Activated CD8-positive, alpha-beta memory T cell treated with anti-CD3 and anti-CD28 coated beads, Interleukin-2, amount 10 ng/mL, durations not matched to agents 7 days and 5 days (primary cell): ENCODE data around the gene SPRED2. TPM values are rescaled to one million over a fixed set of nuclear protein-coding genes. Genes with fewer than 3 reads are reported as not detected.

ENCODE experiments used
- ATAC-seq: fragments of 150-1000 bp; cut with Tn5 transposase; one replicate; pipeline ENCODE4 v1.10.0; 2021; ENCODE audit warnings: moderate library complexity
- CTCF ChIA-PET: fragments of 350-600 bp; sonication (Branson Sonifier 250); formaldehyde crosslinking; loops from one replicate; lab custom pipeline; 2021; ENCODE audit warnings: antibody characterized with exemption; lab: Charles Lee
- DNase-seq: peaks from one replicate; pipeline ENCODE4 v3.0.0-alpha.2; 2020
- H3K27ac Mint-ChIP-seq: one replicate; pipeline ENCODE4 v1.8.0; 2021; ENCODE audit warnings: mild to moderate bottlenecking, mixed read lengths
- H3K27me3 Mint-ChIP-seq: one replicate; pipeline ENCODE4 v1.8.0; 2021; ENCODE audit warnings: mixed read lengths
- H3K36me3 Mint-ChIP-seq: one replicate; pipeline ENCODE4 v1.8.0; 2021; ENCODE audit warnings: mild to moderate bottlenecking, mixed read lengths
- H3K4me1 Mint-ChIP-seq: one replicate; pipeline ENCODE4 v1.8.0; 2021; ENCODE audit warnings: mixed read lengths
- H3K4me3 Mint-ChIP-seq: one replicate; pipeline ENCODE4 v1.8.0; 2021; ENCODE audit warnings: mild to moderate bottlenecking, moderate library complexity, mixed read lengths
- H3K9me3 Mint-ChIP-seq: one replicate; pipeline ENCODE4 v1.8.0; 2022; ENCODE audit warnings: low read depth, mixed read lengths
- total RNA-seq, 2 experiments: library from RNA; stranded (reverse); gene quantifications; one replicate each; pipeline ENCODE4 v1.2.3, GENCODE V29; 2021

The SPRED2 gene
- total RNA-seq, 2 experiments from 2014 or later = 3.2 to 3.5 TPM

DNA sequence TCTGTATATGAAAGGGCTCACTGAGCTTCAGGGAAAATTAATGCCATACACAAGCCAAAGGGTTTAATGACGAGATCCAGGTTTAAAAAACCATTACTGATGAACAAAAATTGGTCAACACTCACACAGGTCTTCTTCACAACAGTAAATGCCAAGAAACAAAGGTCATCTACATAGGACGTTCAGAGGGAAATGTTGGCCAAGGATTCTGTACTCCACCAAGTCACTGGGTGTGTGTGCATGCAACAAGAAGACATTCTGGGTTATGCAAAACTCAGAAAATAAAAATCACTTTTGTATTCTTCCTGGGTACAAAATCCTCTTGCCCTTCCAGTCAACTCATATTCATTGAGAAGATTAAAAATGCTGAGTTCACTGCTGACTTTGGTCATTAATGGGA is 126.5 kb downstream of the SPRED2 start:
- peaks cover 3% of the 10 kb centered on the region for H3K36me3 Mint-ChIP-seq
- H3K27ac Mint-ChIP-seq = no peak overlapping the region
- no peak overlapping the region for H3K4me3 Mint-ChIP-seq
- peaks cover 22% of the 10 kb centered on the region for H3K4me1 Mint-ChIP-seq
- DNase-seq = no peak
- ATAC-seq = no peak
- no peaks in the 10 kb centered on the region for H3K9me3 Mint-ChIP-seq
- CTCF ChIA-PET = no interaction called here
- H3K27me3 Mint-ChIP-seq = peaks cover 53% of the 10 kb centered on the region

DNA sequence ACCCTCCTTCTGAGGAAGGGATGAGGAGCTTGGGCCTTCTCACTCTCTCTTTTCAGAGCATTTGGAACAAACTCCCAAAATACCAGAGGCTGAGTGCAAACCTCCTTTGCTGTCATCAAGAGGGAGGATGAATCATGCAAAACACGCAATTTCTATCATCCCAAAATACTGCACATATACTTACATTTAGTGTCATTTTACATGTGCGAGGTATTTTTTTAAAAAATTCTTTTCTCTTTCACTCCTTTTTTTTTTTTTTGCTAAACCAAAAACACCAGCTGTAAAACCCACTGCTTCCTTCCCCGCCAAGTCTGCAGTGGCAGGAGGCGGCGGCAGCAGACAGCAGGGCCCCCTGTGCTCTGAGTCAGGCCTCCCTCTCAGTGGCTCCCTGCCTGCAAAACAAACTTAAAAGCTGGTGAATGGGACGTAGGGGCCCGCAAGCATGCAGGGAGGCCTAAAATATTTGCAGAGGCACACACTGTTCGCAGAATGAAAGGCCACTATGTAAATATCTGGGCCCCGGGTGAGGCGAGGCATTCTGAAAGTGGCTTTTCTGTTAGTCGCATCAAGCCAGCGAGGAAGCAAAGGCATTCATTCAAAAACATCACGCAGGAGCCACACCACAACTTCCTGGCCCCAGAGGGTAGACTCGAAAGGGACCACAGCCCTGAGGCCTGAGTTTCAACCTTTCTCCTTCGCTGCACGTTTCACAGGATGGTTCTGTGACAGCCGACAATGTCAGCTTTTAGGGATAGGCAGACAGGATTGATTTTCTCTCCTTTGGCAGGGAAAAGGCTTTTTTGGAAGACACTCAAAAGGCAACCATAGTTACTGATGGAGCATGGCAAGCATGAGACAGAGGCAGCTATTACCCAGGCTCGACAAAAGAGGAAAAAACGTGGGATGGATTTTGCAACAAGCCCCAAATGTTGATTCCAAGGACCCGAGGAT is 131.4 kb downstream of the SPRED2 start:
- Mint-ChIP-seq H3K4me1 (peaks cover 43% of the 10 kb centered on the region), H3K27me3 (peaks cover 66% of the 10 kb centered on the region), H3K27ac (peak overlapping the region; percentile 86), H3K36me3 (peaks cover 3% of the 10 kb centered on the region), H3K9me3 (no peaks in the 10 kb centered on the region), H3K4me3 (peak overlapping the region; percentile 63)
- CTCF ChIA-PET = interaction anchor here (1.1 to 5.1 kb wide), 9 partner anchors 10 to 236 kb away, joined by 3 to 23 read pairs (median 4); no protein-coding TSS in a partner anchor
- ATAC-seq (peak; percentile 94), DNase-seq (peak; percentile 91)

DNA sequence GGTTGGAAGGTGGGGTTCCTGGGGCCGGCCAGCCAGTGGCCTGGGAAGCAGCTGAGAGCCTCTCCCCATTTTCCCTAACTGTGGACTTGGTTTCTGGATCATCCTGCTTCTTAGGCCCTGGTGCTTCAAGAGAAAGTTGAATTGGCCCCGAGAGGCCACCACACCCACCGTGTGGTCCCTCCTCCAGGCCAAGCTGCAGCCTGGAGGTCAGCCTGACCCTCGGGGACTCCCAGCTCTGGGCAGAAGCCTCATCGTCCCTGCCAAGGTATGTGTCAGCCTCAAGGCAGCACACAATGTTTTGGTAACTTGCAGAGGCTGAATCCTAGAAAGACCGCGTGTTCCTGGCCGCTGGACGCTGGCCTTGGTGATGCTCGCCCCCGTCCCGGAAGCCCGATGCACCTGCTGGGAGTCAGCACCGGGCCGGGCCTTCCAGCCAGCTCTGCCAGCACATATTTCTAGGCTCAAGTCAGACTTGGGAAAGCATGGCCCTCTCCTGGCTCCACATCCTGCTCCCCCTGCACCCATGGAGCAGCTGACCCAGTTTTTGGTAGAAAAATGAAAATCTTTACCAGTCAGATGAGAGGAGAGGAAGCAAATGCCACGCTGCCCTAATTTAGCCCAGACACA is 132.2 kb downstream of the SPRED2 start:
- DNase-seq (peak; percentile 40), ATAC-seq (no peak)
- H3K27me3 Mint-ChIP-seq = peaks cover 66% of the 10 kb centered on the region
- no peaks in the 10 kb centered on the region for H3K9me3 Mint-ChIP-seq
- H3K27ac Mint-ChIP-seq = peak overlapping the region; percentile 86
- H3K4me3 Mint-ChIP-seq = peak overlapping the region; percentile 63
- H3K4me1 Mint-ChIP-seq = peaks cover 43% of the 10 kb centered on the region
- CTCF ChIA-PET = interaction anchor here (1.2 to 5.1 kb wide), 6 partner anchors 15 to 236 kb away, joined by 3 to 23 read pairs (median 4); no protein-coding TSS in a partner anchor
- peaks cover 3% of the 10 kb centered on the region for H3K36me3 Mint-ChIP-seq

DNA sequence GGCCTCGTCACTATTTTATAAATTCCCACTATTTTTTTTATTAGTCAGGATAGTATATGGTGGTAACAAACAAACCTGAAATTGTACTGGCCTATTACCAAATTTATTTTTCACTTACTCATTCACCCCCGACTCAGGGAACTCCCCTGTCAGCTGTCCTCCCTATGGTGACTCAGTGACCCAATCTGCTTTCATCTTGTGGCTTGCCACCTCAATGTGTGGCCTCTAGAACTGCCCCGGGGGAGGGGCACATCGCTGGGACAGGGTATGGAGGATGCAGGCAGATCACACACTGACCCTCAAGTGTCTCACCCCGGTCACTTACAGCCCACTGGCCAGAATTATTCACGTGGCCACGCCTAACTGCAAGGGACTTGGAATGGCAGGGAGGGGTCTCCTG is 133.2 kb downstream of the SPRED2 start:
- H3K4me1 Mint-ChIP-seq = peaks cover 43% of the 10 kb centered on the region
- H3K36me3 Mint-ChIP-seq = peaks cover 3% of the 10 kb centered on the region
- DNase-seq = peak; percentile 68
- H3K4me3 Mint-ChIP-seq = no peak overlapping the region
- H3K27ac Mint-ChIP-seq = peak overlapping the region; percentile 55
- no peaks in the 10 kb centered on the region for H3K9me3 Mint-ChIP-seq
- no peak for ATAC-seq
- CTCF ChIA-PET = interaction anchor here (1.2 to 5.1 kb wide), 3 partner anchors 14 to 59 kb away, joined by 3 to 23 read pairs (median 7); no protein-coding TSS in a partner anchor
- H3K27me3 Mint-ChIP-seq = peaks cover 69% of the 10 kb centered on the region

DNA sequence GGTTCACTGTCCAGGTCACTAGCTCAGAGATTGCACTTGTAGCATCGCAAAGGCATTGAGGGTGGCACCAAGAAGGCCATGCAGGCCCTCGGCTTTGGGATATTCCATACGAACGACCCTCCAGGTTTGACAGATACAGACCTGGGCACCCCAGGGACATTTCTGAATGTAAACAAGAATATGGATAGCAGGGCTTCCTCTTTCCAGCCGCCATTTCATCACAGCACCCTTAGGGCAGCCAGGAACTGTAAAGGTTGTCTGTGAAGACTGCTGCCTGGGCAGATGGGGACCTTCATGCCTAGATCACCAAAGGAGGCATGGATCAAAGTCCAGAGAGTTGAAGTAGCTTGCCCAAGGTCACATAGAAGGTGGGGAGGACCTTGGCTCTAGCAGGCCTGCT is 134.3 kb downstream of the SPRED2 start:
- Mint-ChIP-seq H3K27ac (no peak overlapping the region), H3K27me3 (peaks cover 71% of the 10 kb centered on the region), H3K4me3 (no peak overlapping the region), H3K36me3 (peaks cover 1% of the 10 kb centered on the region), H3K9me3 (no peaks in the 10 kb centered on the region), H3K4me1 (peaks cover 41% of the 10 kb centered on the region)
- DNase-seq (no peak), ATAC-seq (no peak)
- CTCF ChIA-PET = no interaction called here

DNA sequence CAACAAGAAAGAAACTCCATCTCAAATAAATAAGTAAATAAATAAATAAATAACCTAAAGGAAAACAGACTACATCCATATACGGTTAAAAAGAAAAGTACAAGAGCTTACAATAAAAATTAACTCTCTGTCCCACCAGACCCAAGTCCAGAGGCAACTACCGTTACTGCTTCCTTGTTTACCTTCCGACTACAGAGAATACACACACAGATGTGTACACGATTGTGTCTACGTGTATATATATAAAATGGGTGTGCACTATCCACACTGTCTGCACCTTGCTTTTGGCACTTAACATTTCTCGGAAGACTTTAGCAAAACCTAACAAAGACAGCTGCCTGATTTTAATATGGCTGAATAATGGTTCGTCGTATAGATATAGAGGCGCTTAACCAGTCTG is 134.9 kb downstream of the SPRED2 start:
- CTCF ChIA-PET = no interaction called here
- Mint-ChIP-seq H3K36me3 (no peaks in the 10 kb centered on the region), H3K27me3 (peaks cover 70% of the 10 kb centered on the region), H3K4me1 (peaks cover 37% of the 10 kb centered on the region), H3K27ac (no peak overlapping the region), H3K4me3 (no peak overlapping the region), H3K9me3 (no peaks in the 10 kb centered on the region)
- DNase-seq (no peak), ATAC-seq (no peak)

DNA sequence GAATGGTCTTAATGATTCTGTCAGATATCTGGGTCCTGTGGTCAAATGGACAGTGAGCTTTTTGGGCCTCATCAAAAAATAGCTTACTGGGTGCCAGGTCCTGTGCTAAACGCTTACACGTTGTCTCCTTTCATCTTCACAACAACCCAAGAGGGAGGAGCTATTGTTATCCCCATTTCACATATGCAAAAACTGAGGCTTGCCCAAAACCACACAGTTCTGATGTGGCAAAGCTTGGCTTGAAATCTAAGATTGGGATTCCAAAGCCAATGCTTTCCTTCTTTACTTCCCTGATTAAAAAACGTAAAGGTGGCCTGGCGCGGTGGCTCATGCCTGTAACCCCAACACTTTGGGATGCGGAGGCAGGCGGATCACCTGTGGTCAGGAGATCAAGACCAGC is 135.4 kb downstream of the SPRED2 start:
- Mint-ChIP-seq H3K36me3 (no peaks in the 10 kb centered on the region), H3K4me1 (peaks cover 31% of the 10 kb centered on the region), H3K27me3 (peaks cover 67% of the 10 kb centered on the region), H3K27ac (no peak overlapping the region), H3K4me3 (no peak overlapping the region), H3K9me3 (no peaks in the 10 kb centered on the region)
- ATAC-seq (no peak), DNase-seq (no peak)
- CTCF ChIA-PET = interaction anchor here (0.6 kb wide), 1 partner anchor 239 kb away, joined by 3 read pairs; no protein-coding TSS in a partner anchor

DNA sequence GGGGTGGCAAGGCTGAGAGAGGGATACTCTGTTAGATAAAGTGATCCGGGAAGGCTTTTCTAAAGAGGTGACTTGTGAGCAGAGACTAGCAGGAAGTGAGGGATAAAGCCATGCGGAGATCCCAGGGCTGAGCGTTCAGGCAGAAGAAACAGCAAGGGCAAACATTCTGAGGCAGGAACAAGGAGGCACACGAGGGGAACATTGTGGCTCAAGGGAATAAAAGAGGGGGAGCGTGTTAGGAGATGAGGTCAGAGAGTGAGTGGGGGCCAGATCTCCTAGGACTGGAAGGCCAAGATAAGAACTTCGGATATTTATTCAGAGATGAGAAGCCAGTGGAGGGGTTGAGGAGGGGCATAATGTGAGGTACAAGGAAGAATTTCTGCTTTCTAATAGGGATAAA is 137.7 kb downstream of the SPRED2 start:
- no peaks in the 10 kb centered on the region for H3K36me3 Mint-ChIP-seq
- no peak for DNase-seq
- peaks cover 65% of the 10 kb centered on the region for H3K27me3 Mint-ChIP-seq
- no peak overlapping the region for H3K27ac Mint-ChIP-seq
- CTCF ChIA-PET = no interaction called here
- H3K9me3 Mint-ChIP-seq = no peaks in the 10 kb centered on the region
- ATAC-seq = no peak
- no peak overlapping the region for H3K4me3 Mint-ChIP-seq
- H3K4me1 Mint-ChIP-seq = peaks cover 9% of the 10 kb centered on the region

DNA sequence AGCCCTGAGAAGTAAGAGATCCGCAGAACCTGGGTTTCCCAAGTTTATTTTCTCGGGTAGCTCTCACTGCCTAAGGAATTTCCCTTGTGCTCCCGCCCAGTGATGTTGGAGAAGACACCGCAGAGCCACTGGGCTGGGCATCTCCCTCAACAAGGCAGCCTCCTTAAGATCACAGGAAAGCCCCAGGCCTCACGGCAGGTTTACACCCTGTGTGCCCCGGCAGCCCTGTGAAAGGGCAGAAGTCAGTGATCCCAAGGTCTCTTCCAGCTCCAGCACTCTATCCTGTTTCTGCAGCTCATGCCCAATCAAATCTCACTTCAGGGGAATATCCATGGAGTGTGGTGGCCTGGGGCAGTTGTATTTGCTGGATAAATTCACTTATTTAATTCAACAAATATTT is 138.3 kb downstream of the SPRED2 start:
- CTCF ChIA-PET = interaction anchor here (1.0 kb wide), 1 partner anchor 11 kb away, joined by 4 read pairs; no protein-coding TSS in a partner anchor
- H3K27ac Mint-ChIP-seq = no peak overlapping the region
- H3K27me3 Mint-ChIP-seq = peaks cover 59% of the 10 kb centered on the region
- ATAC-seq = no peak
- H3K4me3 Mint-ChIP-seq = no peak overlapping the region
- no peak for DNase-seq
- no peaks in the 10 kb centered on the region for H3K36me3 Mint-ChIP-seq
- peaks cover 3% of the 10 kb centered on the region for H3K4me1 Mint-ChIP-seq
- H3K9me3 Mint-ChIP-seq = no peaks in the 10 kb centered on the region

DNA sequence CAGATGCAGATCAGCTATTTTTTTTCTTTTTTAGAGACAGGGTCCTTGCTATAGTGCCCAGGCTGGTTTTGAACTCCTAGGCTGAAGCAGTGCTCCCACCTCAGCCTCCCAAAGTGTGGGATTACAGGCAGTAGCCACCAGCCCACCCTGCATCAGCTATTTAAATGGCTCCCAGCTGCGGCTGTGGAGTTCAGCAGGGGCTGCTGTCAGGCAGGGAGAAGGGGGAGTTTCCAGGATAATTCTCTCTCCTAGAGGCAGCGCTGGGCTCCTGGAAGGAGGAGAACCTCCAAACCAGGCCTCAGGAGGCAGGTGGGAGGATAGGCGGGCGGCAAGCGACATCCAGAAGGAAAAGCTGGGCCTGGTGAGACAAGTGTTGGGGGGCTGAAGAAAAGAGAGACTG is 139.0 kb downstream of the SPRED2 start:
- no peak for ATAC-seq
- H3K27me3 Mint-ChIP-seq = peaks cover 59% of the 10 kb centered on the region
- no peaks in the 10 kb centered on the region for H3K36me3 Mint-ChIP-seq
- H3K4me3 Mint-ChIP-seq = no peak overlapping the region
- no peak overlapping the region for H3K27ac Mint-ChIP-seq
- H3K4me1 Mint-ChIP-seq = peaks cover 2% of the 10 kb centered on the region
- no peak for DNase-seq
- H3K9me3 Mint-ChIP-seq = no peaks in the 10 kb centered on the region
- CTCF ChIA-PET = interaction anchor here (1.0 kb wide), 1 partner anchor 10 kb away, joined by 4 read pairs; no protein-coding TSS in a partner anchor

DNA sequence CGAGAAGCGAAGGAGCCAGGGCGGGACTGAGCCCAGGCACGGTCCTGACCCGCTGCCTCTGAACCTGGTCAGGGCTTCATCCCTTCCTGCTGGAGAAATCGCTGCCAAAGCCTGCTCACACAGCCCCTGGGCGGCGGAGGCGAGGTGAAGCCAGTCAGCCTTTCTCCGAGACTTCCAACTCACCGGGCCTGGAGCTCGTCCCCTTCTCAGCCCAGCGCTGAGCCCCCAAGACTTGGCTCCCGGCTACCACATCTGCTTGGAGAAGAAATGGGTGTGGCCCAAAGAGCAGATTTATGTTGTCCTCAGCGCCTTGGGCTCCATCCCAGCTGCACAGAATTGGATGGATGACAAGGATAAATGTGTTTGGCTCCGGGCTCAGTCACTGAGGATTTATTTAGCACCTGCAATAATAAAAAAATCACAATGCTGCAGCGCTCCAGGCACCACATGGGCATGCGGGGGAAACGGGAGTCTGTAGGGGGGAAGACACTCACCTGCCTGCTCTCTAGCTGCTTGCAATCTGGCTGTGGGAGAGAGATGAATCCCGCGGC is 139.9 kb downstream of the SPRED2 start:
- no peak overlapping the region for H3K4me3 Mint-ChIP-seq
- H3K27ac Mint-ChIP-seq = no peak overlapping the region
- DNase-seq (no peak), ATAC-seq (no peak)
- CTCF ChIA-PET = no interaction called here
- H3K36me3 Mint-ChIP-seq = no peaks in the 10 kb centered on the region
- H3K9me3 Mint-ChIP-seq = no peaks in the 10 kb centered on the region
- peaks cover 2% of the 10 kb centered on the region for H3K4me1 Mint-ChIP-seq
- H3K27me3 Mint-ChIP-seq = peaks cover 57% of the 10 kb centered on the region

DNA sequence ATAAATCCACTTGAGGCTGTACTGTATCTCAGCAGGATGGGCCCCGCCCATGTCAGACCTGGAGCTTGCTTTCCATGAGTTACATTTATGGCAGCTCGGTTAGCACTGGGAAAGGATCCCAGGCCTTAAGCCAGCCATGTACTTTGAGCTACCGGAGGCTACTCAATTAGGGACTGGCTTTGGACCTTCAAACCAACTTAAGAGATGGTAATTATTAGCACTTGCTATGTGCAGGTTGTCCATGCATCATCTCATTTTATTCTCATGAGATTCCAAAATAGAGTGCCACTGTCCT is 140.3 kb downstream of the SPRED2 start:
- Mint-ChIP-seq H3K4me3 (no peak overlapping the region), H3K27ac (no peak overlapping the region), H3K36me3 (no peaks in the 10 kb centered on the region), H3K27me3 (peaks cover 58% of the 10 kb centered on the region), H3K9me3 (no peaks in the 10 kb centered on the region), H3K4me1 (peaks cover 2% of the 10 kb centered on the region)
- no peak for DNase-seq
- ATAC-seq = no peak
- CTCF ChIA-PET = no interaction called here

DNA sequence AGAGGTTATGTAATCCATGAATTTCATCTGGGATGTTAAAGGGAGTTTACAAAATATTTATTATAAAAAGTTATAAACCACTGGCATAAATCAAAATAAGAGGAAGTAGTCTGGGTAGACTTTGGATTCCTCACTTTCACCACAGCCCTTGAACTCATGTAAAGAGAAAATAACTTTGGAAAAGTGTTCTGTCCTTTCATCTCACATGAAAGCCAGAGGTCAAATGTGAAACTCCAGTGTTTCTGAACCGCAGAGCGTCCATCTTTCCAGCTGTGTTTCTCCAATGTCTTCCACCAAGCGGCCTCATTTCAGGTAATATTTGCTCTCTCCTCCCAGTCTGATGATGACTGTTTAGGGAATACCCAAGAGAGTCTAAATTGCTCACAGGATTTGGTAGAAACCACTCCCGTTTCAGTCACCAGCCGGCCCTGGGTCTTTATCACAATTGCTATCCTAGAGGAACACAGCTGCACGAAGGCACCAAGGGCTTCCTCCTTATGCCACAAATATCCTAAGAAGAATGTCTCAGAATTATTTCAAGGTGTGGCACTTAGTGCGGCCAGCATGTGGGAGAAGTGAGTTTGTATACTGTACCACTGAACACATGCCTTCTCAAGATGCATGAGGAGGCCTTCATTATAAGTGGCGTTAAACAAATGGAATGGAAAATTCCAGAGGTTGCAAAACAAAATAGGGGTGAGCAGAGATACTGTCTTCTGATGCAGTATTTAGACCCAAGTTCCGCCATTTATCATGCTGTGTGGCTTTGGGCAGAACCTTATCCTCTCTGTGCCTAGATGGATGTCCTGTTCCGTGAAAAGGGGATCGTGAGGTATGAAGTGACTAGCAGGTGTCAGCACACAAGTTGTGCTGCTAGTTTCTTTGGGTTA is 140.9 kb downstream of the SPRED2 start:
- Mint-ChIP-seq H3K27ac (no peak overlapping the region), H3K4me3 (no peak overlapping the region), H3K9me3 (no peaks in the 10 kb centered on the region), H3K36me3 (no peaks in the 10 kb centered on the region), H3K27me3 (peaks cover 55% of the 10 kb centered on the region), H3K4me1 (no peaks in the 10 kb centered on the region)
- CTCF ChIA-PET = no interaction called here
- no peak for ATAC-seq
- DNase-seq = no peak
